SK-N-SH (cell line): ENCODE data around the gene DZIP1L. TPM values are rescaled to one million over a fixed set of nuclear protein-coding genes. Genes with fewer than 3 reads are reported as not detected.

Source experiments
- CTCF ChIA-PET: fragments of 300-600, 350-600 bp; formaldehyde crosslinking; extraction: SDS; loops from one replicate; lab custom pipeline; 2021; lab: Yijun Ruan, JAX
- POLR2A ChIA-PET: fragments of 350-600 bp; sonication (Branson Sonifier 250); formaldehyde crosslinking; extraction: SDS; loops from one replicate; lab custom pipeline; 2020; ENCODE audit warnings: antibody characterized with exemption, inconsistent platforms; lab: Yijun Ruan, JAX
- DNase-seq: peaks from one replicate; pipeline ENCODE4 v3.0.0; 2012
- H2AFZ ChIP-seq: fragments of 200-600 bp; sonication (generic); 2 replicates; pipeline ENCODE4 v1.8.1; 2016; ENCODE audit warnings: antibody characterized with exemption, mild to moderate bottlenecking, low read depth
- H3F3A ChIP-seq: fragments of 200-600 bp; sonication (generic); replicated peaks from 2 replicates; pipeline ENCODE3; 2016; ENCODE audit warnings: antibody characterized with exemption, mild to moderate bottlenecking; ENCODE audit not compliant: insufficient read depth
- H3K27ac ChIP-seq, 2 experiments: fragments of 200-500 bp in 1 of 2; fragments of 200-600 bp in 1 of 2; sonication (Bioruptor generic) in 1 of 2; sonication (generic), shearing (Covaris generic) in 1 of 2; 2 replicates each; pipeline versions ENCODE4 v1.5.1 to v1.6.1; 2014 to 2016; ENCODE audit warnings: low read depth in 2 of 2, inconsistent platforms in 1 of 2, low read length in 1 of 2, mild to moderate bottlenecking in 1 of 2, mixed read lengths in 1 of 2
- H3K27me3 ChIP-seq: fragments of 200-600 bp; sonication (generic), shearing (Covaris generic); 2 replicates; pipeline ENCODE4 v1.6.1; 2016; ENCODE audit warnings: mixed run types; ENCODE audit not compliant: insufficient read depth
- H3K36me3 ChIP-seq, 2 experiments: fragments of 200-500 bp in 1 of 2; fragments of 200-600 bp in 1 of 2; sonication (Bioruptor generic) in 1 of 2; sonication (generic) in 1 of 2; replicated peaks in 1 of 2; 2 replicates each; pipeline versions ENCODE3 to v1.5.1; 2014 to 2016; ENCODE audit warnings: low read length in 1 of 2, mild to moderate bottlenecking in 1 of 2; ENCODE audit not compliant: insufficient read depth in 2 of 2, control insufficient read depth in 1 of 2
- H3K4me1 ChIP-seq, 2 experiments: fragments of 200-500 bp in 1 of 2; fragments of 200-600 bp in 1 of 2; sonication (Bioruptor generic) in 1 of 2; sonication (generic), shearing (Covaris generic) in 1 of 2; 2 replicates each; pipeline versions ENCODE4 v1.5.1 to v1.6.1; 2014 to 2016; ENCODE audit warnings: low read depth in 1 of 2, low read length in 1 of 2, mixed run types in 1 of 2; ENCODE audit not compliant: insufficient read depth in 2 of 2, control insufficient read depth in 1 of 2
- H3K4me2 ChIP-seq: fragments of 200-600 bp; sonication (generic), shearing (Covaris generic); 2 replicates; pipeline ENCODE4 v1.6.1; 2017; ENCODE audit warnings: mixed run types
- H3K4me3 ChIP-seq, 2 experiments: fragments of 200-500 bp in 1 of 2; fragments of 200-600 bp in 1 of 2; sonication (Bioruptor generic) in 1 of 2; sonication (generic), shearing (Covaris generic) in 1 of 2; 2 replicates each; pipeline versions ENCODE4 v1.5.1 to v1.8.1; 2014 to 2016; ENCODE audit warnings: low read depth in 2 of 2, inconsistent platforms in 1 of 2, low read length in 1 of 2, mild to moderate bottlenecking in 1 of 2, mixed read lengths in 1 of 2, moderate library complexity in 1 of 2
- H3K79me2 ChIP-seq: fragments of 200-600 bp; sonication (generic); 2 replicates; pipeline ENCODE4 v1.8.1; 2017; ENCODE audit warnings: mild to moderate bottlenecking; ENCODE audit not compliant: insufficient read depth
- H3K9ac ChIP-seq: fragments of 200-600 bp; sonication (generic); 2 replicates; pipeline ENCODE4 v1.6.1; 2017; ENCODE audit warnings: mixed run types
- H3K9me2 ChIP-seq: fragments of 200-600 bp; sonication (generic); 2 replicates; pipeline ENCODE4 v1.6.1; 2017; ENCODE audit warnings: mixed run types
- H3K9me3 ChIP-seq: fragments of 200-600 bp; sonication (generic); 2 replicates; pipeline ENCODE4 v1.6.1; 2017; ENCODE audit warnings: mixed run types, mild to moderate bottlenecking, moderate library complexity
- H4K20me1 ChIP-seq: fragments of 200-600 bp; sonication (generic); 2 replicates; pipeline ENCODE4 v1.6.1; 2017; ENCODE audit warnings: mild to moderate bottlenecking, mixed run types; ENCODE audit not compliant: insufficient read depth
- CTCF ChIP-seq: fragments of 200-600 bp; sonication (generic); IDR thresholded peaks from 2 replicates; pipeline ENCODE4 v1.6.1; 2017; ENCODE audit warnings: antibody characterized with exemption, mild to moderate bottlenecking, moderate library complexity
- EP300 ChIP-seq, 2 experiments: IDR thresholded peaks; 2 replicates each; pipeline versions ENCODE4 v1.4.0 to v1.6.1; 2012; ENCODE audit warnings: borderline replicate concordance in 1 of 2, low read depth in 1 of 2, low read length in 1 of 2
- FOXM1 ChIP-seq: IDR thresholded peaks from 2 replicates; pipeline ENCODE4 v1.4.0; 2012; ENCODE audit warnings: low read depth, mild to moderate bottlenecking
- GABPA ChIP-seq: IDR thresholded peaks from 2 replicates; pipeline ENCODE4 v1.4.0; 2012; ENCODE audit warnings: low read depth, mild to moderate bottlenecking
- GATA2 ChIP-seq: sonication (generic); formaldehyde crosslinking; IDR thresholded peaks from 2 replicates; pipeline ENCODE4 v1.5.0; 2020; ENCODE audit warnings: mild to moderate bottlenecking, missing genetic modification reagents
- RCOR1 ChIP-seq: fragments of 150-350 bp; IDR thresholded peaks from 2 replicates; pipeline ENCODE4 v1.6.1; 2017; ENCODE audit warnings: antibody characterized with exemption, low read length
- REST ChIP-seq: IDR thresholded peaks from 2 replicates; pipeline ENCODE4 v1.6.1; 2012; ENCODE audit warnings: mild to moderate bottlenecking, low read depth, low read length, moderate library complexity
- TCF12 ChIP-seq: IDR thresholded peaks from 2 replicates; pipeline ENCODE4 v1.4.0; 2012
- YY1 ChIP-seq: IDR thresholded peaks from 2 replicates; pipeline ENCODE4 v1.4.0; 2012; ENCODE audit warnings: low read depth, mild to moderate bottlenecking
- WGBS: methylation state at CpG from one replicate; pipeline ENCODE4 v1.1.6; 2017; ENCODE audit warnings: low lambda C conversion rate; 5-methylcytosine and 5-hydroxymethylcytosine counted together
- polyA plus RNA-seq, 3 experiments: library from polyadenylated mRNA; depleted of rRNA; stranded (reverse); fragments of >200 nt; gene quantifications; 2 replicates each; pipeline ENCODE4 v1.2.3, GENCODE V29; 2012
- TF ChIP-seq, protein P1 (sequence below): IDR thresholded peaks from 2 replicates; pipeline ENCODE4 v1.4.0; 2012; ENCODE audit warnings: low read depth

The DZIP1L gene
- polyA plus RNA-seq, 1 of the 3 experiments (the other 2 are of a cell fraction), result 6.4 TPM

DNA sequence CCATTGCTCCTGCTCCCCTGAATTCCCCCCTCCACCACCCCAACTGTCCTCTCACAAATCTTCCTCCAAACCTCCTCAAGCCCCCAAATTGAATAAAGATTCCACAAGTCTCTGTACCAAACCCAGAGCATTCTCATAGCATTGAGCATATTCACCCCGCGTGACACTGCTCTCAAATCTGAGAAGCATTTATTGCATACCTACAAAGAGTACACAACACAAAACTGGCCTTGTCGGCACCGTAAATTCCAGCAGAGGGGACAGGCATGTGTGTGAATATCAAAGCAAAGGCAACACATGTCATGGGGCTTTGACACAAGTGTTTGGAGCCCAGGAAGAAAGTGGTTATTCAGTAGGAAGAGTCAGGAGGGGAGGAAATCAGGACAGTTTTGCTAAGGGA, 102.9 kb downstream of the DZIP1L start:
- Histone ChIP-seq H3K9me2 (no peaks in the 10 kb centered on the region), H4K20me1 (no peaks in the 10 kb centered on the region), H3K79me2 (no peaks in the 10 kb centered on the region), H3F3A (no peaks in the 10 kb centered on the region), H3K4me2 (no peak overlapping the region), H3K4me3 (no peak overlapping the region), H3K9me3 (no peaks in the 10 kb centered on the region), H3K27me3 (no peaks in the 10 kb centered on the region), H3K36me3 (no peaks in the 10 kb centered on the region), H3K4me1 (no peaks in the 10 kb centered on the region), H2AFZ (no peak overlapping the region), H3K9ac (no peak overlapping the region), H3K27ac (no peak overlapping the region)
- CTCF ChIA-PET, result no interaction called here
- DNase-seq, result no peak
- POLR2A ChIA-PET, result no interaction called here
- TF ChIP-seq REST (no peak), FOXM1 (no peak), TCF12 (no peak), GATA2 (CRISPR knock-in tag) (no peak), CTCF (no peak), GABPA (no peak), EP300 (IDR thresholded peaks at IDR 0.05; ENCODE audit: borderline replicate concordance in 1 of 2, low read depth in 1 of 2, low read length in 1 of 2) (no peak), RCOR1 (no peak), YY1 (no peak)
- TF ChIP-seq, protein P1, sequence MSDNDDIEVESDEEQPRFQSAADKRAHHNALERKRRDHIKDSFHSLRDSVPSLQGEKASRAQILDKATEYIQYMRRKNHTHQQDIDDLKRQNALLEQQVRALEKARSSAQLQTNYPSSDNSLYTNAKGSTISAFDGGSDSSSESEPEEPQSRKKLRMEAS, result no peak
- 91% methylated on average over 4 of the region's 4 CpGs for WGBS

Other genes with a start within 250 kb of the DZIP1L start
- gene CLDN18, start 105.4 kb downstream of the DZIP1L start, polyA plus RNA-seq (2012; rRNA removed), result not detected in 2 replicates
- gene A4GNT, start 16.8 kb upstream of the DZIP1L start, polyA plus RNA-seq (2012; rRNA removed), result not detected in 2 replicates
- 9.2 and 10.1 TPM in 2 replicates for gene DBR1, start 59.3 kb upstream of the DZIP1L start, polyA plus RNA-seq (2012; rRNA removed)
- 35.5 and 39.2 TPM in 2 replicates for gene ARMC8, start 71.7 kb upstream of the DZIP1L start, polyA plus RNA-seq (2012; rRNA removed)
- gene NME9, start 214.2 kb upstream of the DZIP1L start, polyA plus RNA-seq (2012; rRNA removed), result 0.43 and 0.65 TPM in 2 replicates
- gene MRAS, start 233.0 kb upstream of the DZIP1L start, polyA plus RNA-seq (2012; rRNA removed), result 25.0 and 28.1 TPM in 2 replicates